HG03558 (cell line): Measurements from ENCODE around the gene CIDEB.
A peak's percentile ranks its signal among the peaks of the same experiment; 100 is the strongest.
"Not testable (repeated sequence)": the region's sequence is repeated elsewhere in the genome, so short reads cannot be mapped to it uniquely, and the experiment has no call there.

ENCODE experiments used
- ATAC-seq: cut with Tn5 transposase; IDR thresholded peaks from one replicate; pipeline ENCODE4 v1.9.1; 2021; ENCODE audit warnings: moderate number of reproducible peaks; ENCODE audit not compliant: unreplicated experiment; ENCODE audit errors: extremely low read depth

The CIDEB gene

GRCh38 chr14:24307575-24308341, at the start of gene CIDEB:
Gene CIDEB (minus strand): TSS chr14:24307977. CDS start chr14:24307858, 119 bp downstream.
- ATAC-seq: no peak

GRCh38 chr14:24356208-24356607, 48.4 kb upstream of the CIDEB start:
- no peak for ATAC-seq

GRCh38 chr14:24355009-24355408, 47.2 kb upstream of the CIDEB start:
- ATAC-seq: no peak

DNA sequence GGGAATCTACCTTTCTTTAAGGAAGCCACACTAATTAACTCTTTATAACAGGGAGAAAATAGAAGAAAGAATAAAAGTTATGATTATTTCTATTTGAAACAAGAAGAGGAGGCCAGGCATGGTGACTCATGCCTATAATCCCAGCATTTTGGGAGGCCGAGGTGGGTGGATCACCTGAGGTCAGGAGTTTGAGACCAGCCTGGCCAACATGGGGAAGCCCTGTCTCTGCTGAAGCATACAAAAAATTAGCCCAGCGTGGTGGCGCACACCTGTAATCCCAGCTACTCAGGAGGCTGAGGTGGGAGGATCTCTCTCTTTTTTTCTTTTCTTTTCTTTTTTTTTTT, 46.7 kb upstream of the CIDEB start:
- ATAC-seq: not testable (repeated sequence)

GRCh38 chr14:24353559-24354481, 46.0 kb upstream of the CIDEB start:
- ATAC-seq: no peak

DNA sequence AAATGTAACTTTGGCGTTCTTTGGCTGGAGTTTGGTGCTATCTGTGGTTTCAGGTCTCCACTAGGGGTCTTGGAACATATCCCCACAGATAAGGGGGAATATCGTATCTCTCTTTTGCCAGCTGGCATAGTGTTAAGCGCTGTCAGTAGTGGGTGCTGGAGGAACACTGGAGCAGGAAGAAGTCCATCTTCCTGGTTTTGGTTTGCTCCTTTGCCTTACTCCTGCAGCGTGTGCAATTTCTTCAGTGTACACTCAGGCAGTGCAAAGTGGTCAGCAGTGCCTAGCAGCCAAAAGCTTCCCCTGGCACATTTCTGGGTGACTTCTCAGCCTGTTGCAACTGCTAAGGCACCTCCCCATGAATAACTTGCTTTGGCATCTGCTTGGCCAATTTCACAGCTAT, 43.7 kb upstream of the CIDEB start:
- no peak for ATAC-seq

DNA sequence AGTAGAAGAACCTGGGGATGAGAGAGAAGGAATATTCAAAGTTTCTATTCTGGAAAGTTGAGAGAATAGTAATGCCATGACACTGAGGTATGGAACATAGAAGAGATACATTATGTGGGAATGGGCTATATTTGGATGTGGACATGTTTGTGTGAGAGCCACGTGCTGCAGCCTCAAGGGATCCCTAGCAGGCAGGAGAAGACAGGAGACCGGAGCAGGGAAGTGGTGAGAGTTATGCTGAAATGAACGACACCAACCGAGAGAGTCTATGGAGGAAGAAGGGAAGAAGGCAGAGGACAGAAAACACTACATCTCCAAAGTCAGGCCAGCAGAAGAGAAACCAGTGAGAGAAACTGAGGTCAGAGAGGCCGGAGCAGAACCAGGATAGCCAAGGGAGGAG, 42.0 kb upstream of the CIDEB start:
- no peak for ATAC-seq

DNA sequence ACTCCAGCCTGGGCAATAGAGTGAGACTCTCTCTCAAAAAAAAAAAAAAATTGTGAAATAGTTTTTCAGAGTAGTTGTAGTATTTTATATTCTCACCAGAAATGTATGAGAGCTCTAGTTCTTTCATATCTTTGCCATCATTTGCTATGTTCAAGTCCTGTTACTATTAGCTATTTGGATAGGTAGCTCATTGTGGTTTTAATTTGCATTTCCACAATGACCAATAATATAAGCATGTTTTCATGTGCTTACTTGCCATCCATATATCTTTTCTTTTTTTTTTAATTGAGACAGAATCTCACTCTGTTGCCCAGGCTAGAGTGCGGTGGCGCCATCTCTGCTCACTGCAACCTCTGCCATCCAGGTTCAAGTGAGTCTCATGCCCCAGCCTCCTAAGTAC, 40.4 kb upstream of the CIDEB start:
- ATAC-seq: no peak

DNA sequence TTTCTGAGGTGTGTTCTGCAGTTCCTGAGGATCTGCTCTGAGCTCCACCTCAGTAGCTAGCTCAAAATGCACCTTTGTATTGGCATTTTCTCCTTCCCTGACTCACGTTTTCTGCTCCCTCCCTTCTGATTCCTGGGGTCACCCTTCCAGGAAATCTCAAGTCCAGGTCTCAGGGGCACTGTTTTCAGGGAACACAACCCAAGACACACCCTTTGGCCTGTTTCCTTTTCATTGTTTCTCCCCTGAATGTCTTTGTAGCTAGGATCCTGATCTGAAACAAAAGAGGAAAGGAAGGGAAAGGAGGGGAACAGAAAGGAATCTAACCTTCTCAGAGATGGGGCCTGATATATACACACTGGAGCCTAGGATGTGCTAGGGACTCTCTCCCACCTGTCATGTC, 39.4 kb upstream of the CIDEB start:
- no peak for ATAC-seq

DNA sequence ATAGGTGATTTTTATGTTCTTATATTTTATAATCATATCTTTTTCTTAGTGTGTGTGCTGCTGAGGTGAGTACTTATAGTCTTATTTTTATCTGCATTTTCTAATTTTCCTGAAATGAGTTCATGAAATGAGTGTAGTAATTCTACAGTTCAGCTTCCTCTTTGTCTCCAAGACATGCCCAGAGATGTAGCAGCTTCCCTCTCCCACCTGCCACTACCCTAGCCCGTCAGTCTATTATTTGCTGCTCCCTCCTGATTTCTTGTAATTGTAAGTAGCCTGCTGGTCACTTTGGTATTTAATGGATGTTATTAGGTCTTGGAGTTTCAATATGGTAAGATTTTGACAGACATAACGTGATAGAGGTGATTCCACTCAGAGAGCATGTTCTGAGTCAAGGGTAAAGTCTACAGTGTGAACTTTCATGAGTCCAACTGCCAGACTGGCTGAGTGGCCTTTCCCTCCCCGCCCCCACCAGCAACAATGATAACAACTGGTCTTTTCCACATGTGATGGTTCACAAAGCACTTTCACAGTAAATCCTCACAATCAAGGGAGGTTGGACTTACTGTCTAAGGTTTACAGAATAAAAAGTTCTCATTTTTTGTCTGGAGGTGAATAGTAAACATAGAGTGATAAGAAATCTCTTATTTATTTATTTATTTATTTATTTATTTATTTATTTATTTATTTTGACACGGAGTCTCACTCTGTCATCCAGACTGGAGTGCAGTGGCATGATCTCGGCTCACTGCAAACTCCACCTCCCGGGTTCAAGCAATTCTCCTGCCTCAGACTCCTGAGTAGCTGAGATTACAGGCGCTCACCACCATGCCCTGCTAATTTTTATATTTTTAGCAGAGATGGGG, 36.3 kb upstream of the CIDEB start:
- no peak for ATAC-seq

GRCh38 chr14:24342889-24343288, 35.1 kb upstream of the CIDEB start:
- no peak for ATAC-seq

- no peak for ATAC-seq
Observed at GRCh38 chr14:24340606-24341005, 32.8 kb upstream of the CIDEB start.

DNA sequence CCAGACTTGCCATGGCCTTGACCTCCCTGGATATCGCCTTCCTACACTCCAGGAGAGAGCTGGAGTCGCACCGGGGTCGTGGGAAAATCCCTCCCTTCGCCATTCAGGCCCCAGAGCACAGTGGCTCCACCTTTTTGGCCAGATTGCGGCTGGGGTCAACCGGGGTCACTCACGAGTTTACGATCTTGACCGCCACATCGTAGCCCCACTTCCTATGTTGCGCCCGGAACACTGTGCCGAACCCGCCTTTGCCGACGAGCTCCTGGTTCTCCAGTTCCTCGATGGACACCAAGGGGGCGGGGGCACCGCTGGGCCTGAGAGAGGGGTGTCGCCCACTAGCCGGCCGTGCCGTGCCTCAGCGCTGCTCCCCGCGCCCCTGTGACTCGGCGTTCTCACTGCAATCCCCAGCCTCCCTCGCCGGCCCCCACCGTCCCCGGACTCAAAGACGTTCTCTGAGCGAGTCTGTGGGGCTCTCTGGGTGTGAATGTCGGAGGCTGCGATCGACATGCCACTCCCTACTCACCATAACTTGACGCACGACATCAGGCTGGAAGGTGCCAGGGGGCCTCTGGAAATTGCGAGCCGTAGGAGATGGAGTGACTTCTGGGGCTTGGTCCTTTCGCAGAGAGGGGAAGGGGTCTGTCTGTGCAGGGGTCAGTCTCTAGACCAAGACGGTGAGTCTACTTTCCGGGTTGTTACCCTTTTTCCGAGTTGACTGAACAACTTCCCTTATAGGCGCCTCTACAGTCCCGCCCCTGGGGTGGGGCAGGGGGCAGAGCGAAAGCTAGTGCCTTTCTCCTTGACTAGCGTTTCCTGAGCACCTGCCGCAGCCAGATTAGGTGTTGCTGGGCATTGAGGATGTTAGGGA, 31.7 kb upstream of the CIDEB start, which contains the start of gene RIPK3:
TSS of gene RIPK3 (minus strand) at position 708 of the 868 bp plus-strand sequence. CDS start at position 543, 165 bp downstream.
- ATAC-seq: peak; percentile 68

DNA sequence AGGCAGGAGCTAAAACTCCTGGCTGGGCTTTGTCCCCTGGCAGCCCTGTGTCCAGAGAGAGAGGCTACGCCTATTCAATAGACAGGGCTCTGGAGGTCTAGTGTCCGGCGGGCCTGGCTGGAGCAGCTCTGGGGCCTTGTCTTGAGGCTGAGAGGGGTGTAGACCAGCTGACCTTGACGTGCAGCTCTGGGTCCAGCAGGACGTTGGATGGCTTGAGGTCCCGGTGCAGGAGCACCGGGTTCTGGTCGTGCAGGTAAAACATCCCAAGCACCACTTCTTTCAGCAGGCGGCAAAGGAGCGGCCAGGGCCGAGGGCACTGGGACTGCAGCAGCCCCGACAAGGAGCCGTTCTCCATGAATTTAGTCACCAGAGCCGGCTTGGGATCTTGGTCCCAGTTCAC, 31.1 kb upstream of the CIDEB start:
- ATAC-seq: no peak

DNA sequence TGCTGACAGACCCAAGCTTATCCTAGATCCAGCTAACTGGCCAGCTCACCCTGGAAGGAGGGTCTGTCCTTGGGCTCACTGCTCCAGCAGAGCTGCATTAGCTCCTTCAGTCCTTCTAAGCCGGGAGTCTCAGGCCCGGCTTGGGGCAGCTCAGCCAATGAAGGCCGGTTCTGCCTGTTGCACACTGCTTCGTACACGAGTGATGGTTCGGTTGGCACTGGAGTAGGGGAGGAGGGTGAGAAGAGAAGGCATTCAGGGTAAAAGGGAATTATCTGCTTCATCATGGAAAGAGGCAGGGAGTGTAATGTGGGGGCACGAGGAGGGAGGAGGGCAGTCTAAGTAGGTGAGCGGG, 30.0 kb upstream of the CIDEB start:
- no peak for ATAC-seq

DNA sequence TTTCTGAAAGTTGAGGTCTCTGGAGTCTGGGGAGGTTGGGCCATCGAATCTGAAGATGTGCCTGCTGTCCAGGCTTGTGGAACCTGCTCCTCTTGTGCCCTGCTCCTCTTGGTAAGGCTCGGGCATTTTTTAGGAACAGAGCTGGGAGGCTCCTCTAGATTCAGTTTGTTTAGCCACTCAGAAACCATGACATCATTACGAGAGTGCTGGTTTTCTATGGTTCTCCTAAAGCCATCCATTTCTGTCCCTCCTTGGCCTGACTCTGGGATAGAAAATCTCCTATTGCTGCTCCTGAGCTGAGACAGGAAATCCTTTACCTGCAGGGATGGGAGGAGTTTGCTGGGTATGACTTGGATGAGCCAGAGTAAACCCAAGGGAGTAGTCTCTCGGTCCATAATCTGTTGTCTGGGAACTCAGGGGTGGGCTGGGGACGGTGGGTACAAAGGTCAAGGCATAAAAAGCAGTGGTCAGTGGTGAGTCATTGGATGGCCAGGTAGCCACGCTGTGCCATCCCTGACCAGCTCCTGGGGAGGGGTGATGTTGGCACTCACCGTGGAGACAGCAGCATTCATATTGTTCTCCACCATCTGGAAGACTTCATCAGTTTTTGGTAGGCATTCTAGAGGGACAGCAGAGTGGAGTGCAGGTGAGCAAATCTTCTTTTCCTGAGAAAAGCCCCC, 29.5 kb upstream of the CIDEB start:
- ATAC-seq: no peak

DNA sequence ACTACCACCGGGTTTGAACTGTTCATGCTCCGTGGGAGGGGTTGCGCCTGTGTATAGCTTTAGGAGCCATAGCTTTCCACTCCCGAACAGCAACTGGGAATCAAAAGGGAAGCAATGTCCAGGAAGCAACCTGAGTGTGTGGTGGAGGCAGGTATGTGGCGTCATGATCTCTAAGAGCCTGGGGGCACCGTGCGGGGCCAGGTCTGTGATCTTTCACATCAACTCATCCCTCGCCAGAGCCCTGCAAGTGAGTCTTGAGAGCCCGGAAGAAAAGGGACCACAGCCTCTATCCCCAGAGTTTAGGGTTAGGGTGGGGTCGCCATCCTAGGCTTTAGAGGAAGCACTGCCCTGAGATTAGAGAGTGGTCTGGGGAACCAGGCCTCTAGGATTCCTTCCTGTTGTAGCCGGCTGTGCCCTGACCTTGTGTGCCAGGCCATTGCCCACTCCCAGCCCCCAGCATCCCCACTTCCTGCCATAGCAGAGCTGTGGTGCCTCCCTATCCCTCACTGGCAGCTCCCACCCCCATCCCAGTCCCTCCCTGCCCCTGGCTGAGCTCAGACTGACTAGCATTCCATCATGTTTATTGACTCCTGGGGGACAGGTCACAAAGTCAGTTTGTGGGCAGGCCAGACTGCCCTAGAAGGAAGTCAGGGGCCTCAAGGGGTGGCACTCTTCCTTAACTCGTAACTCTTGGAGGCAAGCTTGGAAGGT, 27.8 kb upstream of the CIDEB start:
- ATAC-seq: no peak
